H1 (cell line): Measurements from ENCODE around the gene GCLM. TPM values are rescaled to one million over a fixed set of nuclear protein-coding genes. Genes with fewer than 3 reads are reported as not detected.

Source experiments
- SIRT6 ChIP-seq: IDR thresholded peaks from one replicate; pipeline ENCODE4 v1.7.1; 2012; ENCODE audit warnings: low read length, inconsistent platforms
- polyA plus RNA-seq, 7 experiments: library from polyadenylated mRNA; depleted of rRNA in 3 of 7; stranded (reverse) in 5 of 7; unstranded in 2 of 7; fragments of >200 nt in 5 of 7; fragments of 200-250 nt in 2 of 7; gene quantifications; 1 replicate in 5 of 7; 2 replicates in 1 of 7; 4 replicates in 1 of 7; pipeline versions ENCODE4 v1.2.1 to v1.2.3, GENCODE V29; 2011 to 2013; ENCODE audit warnings: missing spikeins in 2 of 7, mixed read lengths in 2 of 7
- total RNA-seq: library from RNA; stranded (reverse); fragmentation: NEBNext Ultra II Directional; extraction: Animal tissue kit (Norgen Biotek cat#: 25700); gene quantifications from 2 replicates; pipeline ENCODE4 v1.2.1, GENCODE V29; 2021

GCLM gene
- total and polyA plus RNA-seq, 2 of the 8 experiments (the other 6 are each of a cell fraction or from before 2014, with no cell fraction given) = 3.1 to 12.8 TPM

DNA sequence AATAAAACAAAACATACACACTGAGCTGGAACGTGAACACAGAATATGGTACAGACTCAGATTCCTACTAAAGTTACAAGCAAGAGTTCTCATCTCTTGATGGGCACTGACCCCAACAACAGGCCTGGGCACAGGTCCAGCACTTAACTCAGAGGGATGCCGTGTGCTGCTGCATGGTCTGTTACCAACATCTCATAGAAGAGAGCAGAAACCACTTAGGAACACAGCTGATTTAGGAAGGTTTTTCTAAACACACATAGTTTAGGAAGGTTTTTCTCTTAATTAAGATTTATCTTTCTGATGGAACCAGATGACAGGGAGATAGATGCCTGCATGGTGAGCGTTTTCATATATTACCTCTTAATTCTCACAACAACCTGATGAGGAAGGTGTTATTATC, 1.5 kb downstream of the GCLM start (continued):
- TF ChIP-seq SIRT6 = no peak
